DOHH2 (cell line): ENCODE results near the gene EDEM2.
A peak's percentile ranks its signal among the peaks of the same experiment; 100 is the strongest.
"Not testable (repeated sequence)": the region's sequence is repeated elsewhere in the genome, so short reads cannot be mapped to it uniquely, and the experiment has no call there.

Source experiments
- H3F3A ChIP-seq: fragments of 200-600 bp; sonication (generic), shearing (Covaris generic); 2 replicates; pipeline ENCODE4 v1.6.0; 2016; ENCODE audit warnings: antibody characterized with exemption, mild to moderate bottlenecking; ENCODE audit not compliant: control insufficient read depth, insufficient read depth
- H3K27ac ChIP-seq: fragments of 200-600 bp; sonication (generic); 2 replicates; pipeline ENCODE4 v1.5.1; 2014; ENCODE audit warnings: low read depth, mild to moderate bottlenecking, low read length, moderate library complexity
- H3K27me3 ChIP-seq: fragments of 200-600 bp; sonication (generic); 2 replicates; pipeline ENCODE4 v1.6.1; 2014; ENCODE audit warnings: mild to moderate bottlenecking, low read length, mixed read lengths; ENCODE audit not compliant: control insufficient read depth
- H3K36me3 ChIP-seq: fragments of 200-600 bp; sonication (generic); 2 replicates; pipeline ENCODE4 v1.6.1; 2014; ENCODE audit warnings: mild to moderate bottlenecking, low read length, moderate library complexity, mixed read lengths; ENCODE audit not compliant: control insufficient read depth
- H3K4me1 ChIP-seq: fragments of 200-600 bp; sonication (generic); 2 replicates; pipeline ENCODE4 v1.6.1; 2014; ENCODE audit warnings: mild to moderate bottlenecking, low read length, mixed read lengths; ENCODE audit not compliant: control insufficient read depth
- H3K4me2 ChIP-seq: fragments of 200-600 bp; sonication (generic); 2 replicates; pipeline ENCODE4 v1.6.0; 2014; ENCODE audit warnings: mild to moderate bottlenecking, low read length, moderate library complexity
- H3K4me3 ChIP-seq: fragments of 200-600 bp; sonication (generic); 2 replicates; pipeline ENCODE4 v1.5.1; 2014; ENCODE audit warnings: mild to moderate bottlenecking, low read length, mixed read lengths
- H3K79me2 ChIP-seq: fragments of 200-600 bp; sonication (generic); 2 replicates; pipeline ENCODE4 v1.6.1; 2014; ENCODE audit warnings: mild to moderate bottlenecking, low read length, mixed read lengths; ENCODE audit not compliant: control insufficient read depth
- H3K9me2 ChIP-seq: fragments of 200-600 bp; sonication (generic); replicated peaks from 2 replicates; pipeline ENCODE4 v1.6.1; 2014; ENCODE audit warnings: mild to moderate bottlenecking, low read length, mixed read lengths; ENCODE audit not compliant: control insufficient read depth
- H3K9me3 ChIP-seq: fragments of 200-600 bp; sonication (generic); 2 replicates; pipeline ENCODE4 v1.6.1; 2014; ENCODE audit warnings: antibody characterized with exemption, low read length, mixed read lengths; ENCODE audit not compliant: control insufficient read depth, insufficient read depth
- H4K20me1 ChIP-seq: fragments of 200-600 bp; sonication (generic); 2 replicates; pipeline ENCODE4 v1.6.0; 2014; ENCODE audit warnings: low read depth, mild to moderate bottlenecking, antibody characterized with exemption, low read length, moderate library complexity; ENCODE audit not compliant: control insufficient read depth, insufficient read depth
- CTCF ChIP-seq: fragments of 200-600 bp; sonication (generic); IDR thresholded peaks from one replicate; pipeline ENCODE4 v1.5.1; 2014; ENCODE audit warnings: antibody characterized with exemption, mild to moderate bottlenecking, low read depth, low read length; ENCODE audit not compliant: poor library complexity, severe bottlenecking
- EZH2phosphoT487 ChIP-seq: fragments of 200-600 bp; sonication (generic); IDR thresholded peaks from 2 replicates; pipeline ENCODE4 v1.6.1; 2017; ENCODE audit warnings: borderline replicate concordance, mild to moderate bottlenecking, antibody characterized with exemption, low read length, moderate library complexity, mixed read lengths

Gene EDEM2

DNA sequence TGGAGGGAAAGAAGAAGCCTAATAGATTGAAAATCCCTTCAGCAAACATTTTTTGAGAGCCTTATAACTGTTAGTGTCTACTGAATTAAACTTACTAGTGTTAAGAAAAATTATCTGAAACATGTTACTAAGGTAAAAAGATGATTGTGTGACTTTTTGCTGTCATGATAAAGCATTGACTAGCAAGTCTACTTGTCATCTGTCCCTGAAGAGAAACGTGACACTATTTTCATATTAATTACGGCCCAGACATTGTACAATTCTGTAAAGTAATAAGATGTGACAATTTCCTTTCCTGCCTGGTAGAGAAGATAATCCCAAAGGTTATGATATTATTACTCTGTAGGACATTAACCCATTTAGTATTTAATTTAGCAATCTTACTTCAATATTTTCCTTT is 8.8 kb upstream of the EDEM2 start:
- H3K4me1 ChIP-seq = no peaks in the 10 kb centered on the region
- no peaks in the 10 kb centered on the region for H3K79me2 ChIP-seq
- no peak overlapping the region for H3K4me2 ChIP-seq
- H3K4me3 ChIP-seq = no peak overlapping the region
- no peaks in the 10 kb centered on the region for H3K27me3 ChIP-seq
- TF ChIP-seq CTCF (no peak), EZH2phosphoT487 (no peak)
- no peaks in the 10 kb centered on the region for H3K36me3 ChIP-seq
- H4K20me1 ChIP-seq = no peaks in the 10 kb centered on the region
- no peaks in the 10 kb centered on the region for H3K9me2 ChIP-seq
- H3K27ac ChIP-seq = no peak overlapping the region
- no peaks in the 10 kb centered on the region for H3K9me3 ChIP-seq
- no peaks in the 10 kb centered on the region for H3F3A ChIP-seq

DNA sequence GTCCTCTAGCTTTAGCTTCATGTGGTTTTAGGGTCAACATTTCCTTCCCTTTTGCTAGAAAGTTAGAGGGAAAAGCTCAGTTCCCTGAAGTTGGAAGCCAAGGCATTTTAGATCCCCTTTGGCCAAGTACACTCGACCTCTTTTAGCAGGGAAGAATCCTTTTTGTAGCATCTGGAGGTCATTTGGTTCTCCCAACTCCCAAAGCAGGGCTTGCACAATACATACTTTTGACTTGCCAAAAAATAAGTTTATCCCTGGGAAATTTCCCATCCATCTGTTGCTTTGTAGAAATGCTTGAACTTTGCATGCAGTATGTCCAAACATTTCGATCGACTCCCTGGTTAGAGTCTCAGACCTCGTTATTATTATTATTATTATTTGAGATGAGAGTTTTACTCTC is 4.6 kb upstream of the EDEM2 start:
- Histone ChIP-seq H4K20me1 (no peaks in the 10 kb centered on the region), H3K27ac (no peak overlapping the region), H3K36me3 (no peaks in the 10 kb centered on the region), H3K9me3 (no peaks in the 10 kb centered on the region), H3K4me2 (no peak overlapping the region), H3K4me1 (peaks cover 6% of the 10 kb centered on the region), H3F3A (no peaks in the 10 kb centered on the region), H3K27me3 (no peaks in the 10 kb centered on the region), H3K4me3 (no peak overlapping the region), H3K9me2 (no peaks in the 10 kb centered on the region), H3K79me2 (peaks cover 1% of the 10 kb centered on the region)
- TF ChIP-seq EZH2phosphoT487 (no peak), CTCF (no peak)

DNA sequence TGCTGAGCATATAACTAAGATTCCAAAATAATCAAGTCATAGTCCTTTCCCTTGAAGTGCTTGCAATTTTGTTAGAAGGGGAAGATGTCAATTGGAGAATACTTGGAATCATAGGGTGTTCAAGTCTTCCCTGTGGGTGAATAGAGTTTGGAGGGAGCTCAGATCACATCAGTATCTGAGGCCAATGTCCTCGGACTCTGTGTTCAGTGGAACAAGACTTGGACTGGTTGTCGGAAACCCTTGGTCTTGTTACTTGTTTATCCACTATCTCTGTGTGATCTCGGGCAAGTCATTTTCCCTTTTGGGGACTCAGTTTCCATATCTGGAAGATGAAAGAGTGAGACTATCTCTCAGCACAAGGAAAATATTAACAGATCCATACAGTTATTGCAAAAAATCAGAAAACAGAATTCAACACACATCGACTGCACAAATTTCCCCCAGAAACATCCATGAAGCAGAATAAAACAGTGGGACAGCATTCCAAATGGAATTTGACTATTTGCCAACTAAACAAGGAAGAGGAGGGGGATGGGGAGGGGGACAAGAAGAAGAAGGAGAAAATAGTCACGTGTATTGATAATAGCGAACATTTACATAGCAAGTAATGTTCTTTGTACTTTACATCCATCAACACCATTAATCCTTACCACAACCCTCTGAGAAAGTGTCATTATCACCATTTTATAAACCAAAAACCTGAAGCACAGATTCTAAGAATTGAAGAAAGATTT is 3.9 kb upstream of the EDEM2 start:
- no peaks in the 10 kb centered on the region for H3F3A ChIP-seq
- H3K79me2 ChIP-seq = peaks cover 8% of the 10 kb centered on the region
- H3K9me3 ChIP-seq = no peaks in the 10 kb centered on the region
- peaks cover 11% of the 10 kb centered on the region for H3K4me1 ChIP-seq
- TF ChIP-seq EZH2phosphoT487 (no peak), CTCF (no peak)
- no peaks in the 10 kb centered on the region for H3K9me2 ChIP-seq
- H4K20me1 ChIP-seq = no peaks in the 10 kb centered on the region
- H3K36me3 ChIP-seq = no peaks in the 10 kb centered on the region
- no peaks in the 10 kb centered on the region for H3K27me3 ChIP-seq
- H3K4me2 ChIP-seq = no peak overlapping the region
- H3K27ac ChIP-seq = no peak overlapping the region
- no peak overlapping the region for H3K4me3 ChIP-seq

GRCh38 chr20:35147575-35148071 is 487 bp upstream of the EDEM2 start:
- H3K9me2 ChIP-seq, H4K20me1 ChIP-seq, H3K9me3 ChIP-seq, H3K79me2 ChIP-seq, H3K36me3 ChIP-seq, H3K27ac ChIP-seq, H3F3A ChIP-seq, H3K27me3 ChIP-seq: not testable (repeated sequence)
- Histone ChIP-seq H3K4me1 (peaks cover 27% of the 10 kb centered on the region), H3K4me2 (peak overlapping the region; percentile 88), H3K4me3 (peak overlapping the region; percentile 78)
